ENCODE data around the gene PRMT5. TPM values are rescaled to one million over a fixed set of nuclear protein-coding genes. Genes with fewer than 3 reads are reported as not detected.
A peak's percentile ranks its signal among the peaks of the same experiment; 100 is the strongest.

The PRMT5 gene
- total RNA-seq, 1 experiment from 2014 or later: 101 TPM

DNA sequence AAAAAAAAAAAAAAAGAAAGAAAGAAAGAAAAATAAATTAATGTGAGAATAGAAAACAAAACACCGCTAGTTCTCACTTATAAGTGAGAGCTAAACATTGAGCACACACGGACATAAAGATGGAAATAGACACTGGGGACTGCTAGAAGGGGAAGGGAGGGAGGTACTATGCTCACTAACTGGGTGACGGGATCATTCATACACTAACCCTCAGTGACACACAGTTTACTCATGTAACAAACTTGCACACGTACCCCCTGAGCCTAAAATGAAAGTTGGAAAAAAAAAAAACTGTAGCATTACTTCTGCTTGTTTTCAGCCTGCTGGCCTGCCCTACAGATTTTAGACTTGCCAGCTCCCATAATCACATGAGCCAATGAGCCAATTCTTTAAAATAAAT is 10.5 kb upstream of the PRMT5 start:
- no peaks in the 10 kb centered on the region for H3K9me2 ChIP-seq (replicated peaks; ENCODE audit: low read length)
- H3K27me3 ChIP-seq (ENCODE audit: low read length): no peaks in the 10 kb centered on the region
- H4K20me1 ChIP-seq (ENCODE audit: low read length): no peaks in the 10 kb centered on the region
- BruUV-seq (replicated peaks): no TSS peak
- H3K4me2 ChIP-seq (ENCODE audit: low read length): peak overlapping the region; percentile 22; the same call in 1 of the 2 replicates
- no peak overlapping the region for H3K4me3 ChIP-seq (ENCODE audit: low read length)
- no peak overlapping the region for H2AFZ ChIP-seq (ENCODE audit: low read length)
- no peaks in the 10 kb centered on the region for H3K79me2 ChIP-seq (ENCODE audit: low read length)
- no peaks in the 10 kb centered on the region; the same call in 1 of the 2 replicates for H3K4me1 ChIP-seq (ENCODE audit: insufficient read depth, low read length)
- no peaks in the 10 kb centered on the region; the same call in 1 of the 2 replicates for H3K36me3 ChIP-seq (ENCODE audit: low read depth, low read length)
- ATAC-seq (peak; percentile 80), DNase-seq (peak; percentile 64)
- intact Hi-C loops (cut with micrococcal nuclease): no loop called here
- no peaks in the 10 kb centered on the region for H3F3A ChIP-seq (ENCODE audit: low read length, unreplicated experiment)
- TF ChIP-seq, protein P1, sequence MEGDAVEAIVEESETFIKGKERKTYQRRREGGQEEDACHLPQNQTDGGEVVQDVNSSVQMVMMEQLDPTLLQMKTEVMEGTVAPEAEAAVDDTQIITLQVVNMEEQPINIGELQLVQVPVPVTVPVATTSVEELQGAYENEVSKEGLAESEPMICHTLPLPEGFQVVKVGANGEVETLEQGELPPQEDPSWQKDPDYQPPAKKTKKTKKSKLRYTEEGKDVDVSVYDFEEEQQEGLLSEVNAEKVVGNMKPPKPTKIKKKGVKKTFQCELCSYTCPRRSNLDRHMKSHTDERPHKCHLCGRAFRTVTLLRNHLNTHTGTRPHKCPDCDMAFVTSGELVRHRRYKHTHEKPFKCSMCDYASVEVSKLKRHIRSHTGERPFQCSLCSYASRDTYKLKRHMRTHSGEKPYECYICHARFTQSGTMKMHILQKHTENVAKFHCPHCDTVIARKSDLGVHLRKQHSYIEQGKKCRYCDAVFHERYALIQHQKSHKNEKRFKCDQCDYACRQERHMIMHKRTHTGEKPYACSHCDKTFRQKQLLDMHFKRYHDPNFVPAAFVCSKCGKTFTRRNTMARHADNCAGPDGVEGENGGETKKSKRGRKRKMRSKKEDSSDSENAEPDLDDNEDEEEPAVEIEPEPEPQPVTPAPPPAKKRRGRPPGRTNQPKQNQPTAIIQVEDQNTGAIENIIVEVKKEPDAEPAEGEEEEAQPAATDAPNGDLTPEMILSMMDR (conservative IDR thresholded peaks at IDR 0.05; ENCODE audit: low read depth, low read length): no peak
- no peak for TF ChIP-seq EZH2 (IDR thresholded peaks at IDR 0.05; ENCODE audit: low read length, unreplicated experiment)
- TF ChIP-seq EZH2phosphoT487 (IDR thresholded peaks at IDR 0.05; ENCODE audit: borderline replicate concordance, low read length): no peak
- no peaks in the 10 kb centered on the region for H3K9me3 ChIP-seq (ENCODE audit: low read length)
- CTCF ChIA-PET: interaction anchor here (0.6 kb wide), 3 partner anchors 9 to 56 kb away, joined by 6 to 7 read pairs (median 7); no protein-coding TSS in a partner anchor
- H3K9ac ChIP-seq (ENCODE audit: low read length): no peak overlapping the region
- POLR2A ChIA-PET (ENCODE audit: unreplicated experiment): interaction anchor here (0.7 kb wide), 1 partner anchor 256 kb away, joined by 5 read pairs; no protein-coding TSS in a partner anchor
- no peak overlapping the region for H3K27ac ChIP-seq (ENCODE audit: low read length)

DNA sequence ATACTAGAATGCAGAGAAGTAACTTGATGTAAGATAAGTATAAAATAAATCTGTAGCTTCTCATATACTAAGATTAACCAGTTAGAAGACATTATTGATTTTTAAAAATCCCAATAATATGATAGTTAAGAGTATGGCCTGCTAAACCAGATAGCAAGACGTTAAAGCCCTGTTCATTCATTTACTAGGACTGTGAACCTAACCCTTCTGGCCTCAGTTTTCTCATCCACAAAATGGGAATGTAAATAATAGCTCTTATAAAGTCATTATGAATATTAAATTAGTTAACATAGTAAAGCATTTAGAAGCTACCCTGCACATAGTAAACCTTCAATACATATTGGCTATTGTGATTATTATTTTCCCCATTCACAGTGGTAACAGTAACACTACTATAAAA is 6.0 kb upstream of the PRMT5 start:
- Histone ChIP-seq H3F3A (ENCODE audit: low read length, unreplicated experiment) (no peaks in the 10 kb centered on the region), H3K4me3 (ENCODE audit: low read length) (no peak overlapping the region), H4K20me1 (ENCODE audit: low read length) (no peaks in the 10 kb centered on the region), H3K9ac (ENCODE audit: low read length) (no peak overlapping the region), H3K27me3 (ENCODE audit: low read length) (no peaks in the 10 kb centered on the region), H3K27ac (ENCODE audit: low read length) (no peak overlapping the region), H3K4me1 (ENCODE audit: insufficient read depth, low read length) (peaks cover 5% of the 10 kb centered on the region), H3K36me3 (ENCODE audit: low read depth, low read length) (no peaks in the 10 kb centered on the region), H2AFZ (ENCODE audit: low read length) (no peak overlapping the region), H3K79me2 (ENCODE audit: low read length) (no peaks in the 10 kb centered on the region), H3K9me3 (ENCODE audit: low read length) (no peaks in the 10 kb centered on the region), H3K4me2 (ENCODE audit: low read length) (no peak overlapping the region), H3K9me2 (replicated peaks; ENCODE audit: low read length) (no peaks in the 10 kb centered on the region)
- DNase-seq: no peak
- BruUV-seq (replicated peaks): no TSS peak
- POLR2A ChIA-PET (ENCODE audit: unreplicated experiment): no interaction called here
- CTCF ChIA-PET: no interaction called here
- no peak for TF ChIP-seq EZH2phosphoT487 (IDR thresholded peaks at IDR 0.05; ENCODE audit: borderline replicate concordance, low read length)
- TF ChIP-seq, protein P1 (conservative IDR thresholded peaks at IDR 0.05; ENCODE audit: low read depth, low read length): no peak
- no peak for TF ChIP-seq EZH2 (IDR thresholded peaks at IDR 0.05; ENCODE audit: low read length, unreplicated experiment)
- ATAC-seq: no peak
- intact Hi-C loops (cut with micrococcal nuclease): no loop called here

DNA sequence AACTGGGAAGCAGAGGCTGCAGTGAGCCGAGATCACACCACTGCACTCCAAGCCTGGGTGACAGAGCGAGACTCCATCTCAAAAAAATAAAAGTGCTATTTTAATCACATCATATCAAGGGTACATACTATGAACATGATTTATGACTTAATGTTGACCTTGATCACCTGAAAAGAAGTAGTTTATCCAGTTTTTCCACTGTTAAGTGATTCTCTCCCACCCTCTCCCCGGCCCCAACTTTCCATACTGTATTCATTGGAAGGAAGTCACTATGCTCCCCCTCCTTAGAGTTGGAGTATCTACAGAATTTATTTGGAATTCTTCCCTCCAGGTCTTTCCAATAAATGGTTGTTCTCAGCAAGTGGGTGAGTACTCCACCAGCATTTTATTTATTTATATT is 3.0 kb upstream of the PRMT5 start:
- H2AFZ ChIP-seq (ENCODE audit: low read length): no peak overlapping the region

More for the DNA sequence above, 3.0 kb upstream of the PRMT5 start:
- Histone ChIP-seq H3K27me3 (ENCODE audit: low read length) (no peaks in the 10 kb centered on the region), H3F3A (ENCODE audit: low read length, unreplicated experiment) (no peaks in the 10 kb centered on the region), H3K4me1 (ENCODE audit: insufficient read depth, low read length) (peaks cover 14% of the 10 kb centered on the region), H3K4me3 (ENCODE audit: low read length) (no peak overlapping the region), H3K9me3 (ENCODE audit: low read length) (no peaks in the 10 kb centered on the region), H4K20me1 (ENCODE audit: low read length) (no peaks in the 10 kb centered on the region), H3K79me2 (ENCODE audit: low read length) (peaks cover 20% of the 10 kb centered on the region), H3K4me2 (ENCODE audit: low read length) (no peak overlapping the region), H3K27ac (ENCODE audit: low read length) (no peak overlapping the region), H3K36me3 (ENCODE audit: low read depth, low read length) (no peaks in the 10 kb centered on the region), H3K9me2 (replicated peaks; ENCODE audit: low read length) (no peaks in the 10 kb centered on the region), H3K9ac (ENCODE audit: low read length) (no peak overlapping the region)
- ATAC-seq (no peak), DNase-seq (peak; percentile 17)
- POLR2A ChIA-PET (ENCODE audit: unreplicated experiment): no interaction called here
- TF ChIP-seq, protein P1 (conservative IDR thresholded peaks at IDR 0.05; ENCODE audit: low read depth, low read length): no peak
- no peak for TF ChIP-seq EZH2 (IDR thresholded peaks at IDR 0.05; ENCODE audit: low read length, unreplicated experiment)
- no peak for TF ChIP-seq EZH2phosphoT487 (IDR thresholded peaks at IDR 0.05; ENCODE audit: borderline replicate concordance, low read length)
- intact Hi-C loops (cut with micrococcal nuclease): no loop called here
- CTCF ChIA-PET: no interaction called here
- no TSS peak for BruUV-seq (replicated peaks)
